Measurements from ENCODE around the gene SDR9C7. TPM values are rescaled to one million over a fixed set of nuclear protein-coding genes. Genes with fewer than 3 reads are reported as not detected.

Gene SDR9C7
- total RNA-seq, 4 donors from 2014 or later: not detected

- 69 to 77% methylated on average over 2 of the region's 2 CpGs for WGBS, 2 donors
- TF ChIP-seq EP300 (IDR thresholded peaks at IDR 0.05) (no peak), POLR2A (IDR thresholded peaks at IDR 0.05) (no peak), CTCF (IDR thresholded peaks at IDR 0.05) (no peak)
Observed at GRCh38 chr12:56935157-56935556, 949 bp upstream of the SDR9C7 start.

GRCh38 chr12:56932867-56933266, 1.3 kb downstream of the SDR9C7 start:
- no peak for DNase-seq (ENCODE audit: low spot score in 2 of 2)
- no peak overlapping the region for H3K4me3 ChIP-seq
- H3K9me3 ChIP-seq: no peaks in the 10 kb centered on the region
- H3K36me3 ChIP-seq: no peaks in the 10 kb centered on the region
- no peaks in the 10 kb centered on the region for H3K27me3 ChIP-seq
- H3K27ac ChIP-seq: no peak overlapping the region
- no peak for TF ChIP-seq CTCF (IDR thresholded peaks at IDR 0.05)
- no peak for TF ChIP-seq POLR2A (IDR thresholded peaks at IDR 0.05)
- no peak for TF ChIP-seq EP300 (IDR thresholded peaks at IDR 0.05)
- no peaks in the 10 kb centered on the region for H3K4me1 ChIP-seq
- 67 to 86% methylated on average over 1 of the region's 1 CpG for WGBS, 2 donors

More at GRCh38 chr12:56935157-56935556, 949 bp upstream of the SDR9C7 start:
- Histone ChIP-seq H3K4me1 (no peaks in the 10 kb centered on the region), H3K36me3 (no peaks in the 10 kb centered on the region), H3K27me3 (no peaks in the 10 kb centered on the region), H3K9me3 (no peaks in the 10 kb centered on the region), H3K27ac (no peak overlapping the region), H3K4me3 (no peak overlapping the region)
- no peak for DNase-seq (ENCODE audit: low spot score in 2 of 2)

GRCh38 chr12:56932146-56932545, 2.1 kb downstream of the SDR9C7 start:
- H3K27ac ChIP-seq: no peak overlapping the region
- TF ChIP-seq CTCF (IDR thresholded peaks at IDR 0.05): no peak
- no peaks in the 10 kb centered on the region for H3K9me3 ChIP-seq
- H3K4me3 ChIP-seq: no peak overlapping the region
- H3K4me1 ChIP-seq: no peaks in the 10 kb centered on the region
- H3K27me3 ChIP-seq: no peaks in the 10 kb centered on the region
- no peaks in the 10 kb centered on the region for H3K36me3 ChIP-seq
- DNase-seq (ENCODE audit: low spot score in 2 of 2): no peak
- WGBS, 2 donors: 70 to 83% methylated on average over 5 of the region's 5 CpGs

GRCh38 chr12:56931474-56931978, 2.7 kb downstream of the SDR9C7 start:
- H3K9me3 ChIP-seq: no peaks in the 10 kb centered on the region
- H3K27me3 ChIP-seq: no peaks in the 10 kb centered on the region
- no peak overlapping the region for H3K27ac ChIP-seq
- no peak overlapping the region for H3K4me3 ChIP-seq
- no peak for DNase-seq (ENCODE audit: low spot score in 2 of 2)
- no peak for TF ChIP-seq POLR2A (IDR thresholded peaks at IDR 0.05)
- no peak for TF ChIP-seq EP300 (IDR thresholded peaks at IDR 0.05)
- H3K36me3 ChIP-seq: no peaks in the 10 kb centered on the region
- WGBS, 2 donors: 39 to 74% methylated on average over 2 of the region's 2 CpGs
- no peaks in the 10 kb centered on the region for H3K4me1 ChIP-seq

- Histone ChIP-seq H3K27ac (no peak overlapping the region), H3K27me3 (no peaks in the 10 kb centered on the region), H3K4me3 (no peak overlapping the region), H3K36me3 (no peaks in the 10 kb centered on the region), H3K9me3 (no peaks in the 10 kb centered on the region), H3K4me1 (no peaks in the 10 kb centered on the region)
- DNase-seq (ENCODE audit: low spot score in 2 of 2): no peak
- TF ChIP-seq CTCF (IDR thresholded peaks at IDR 0.05) (no peak), POLR2A (IDR thresholded peaks at IDR 0.05) (no peak), EP300 (IDR thresholded peaks at IDR 0.05) (no peak)
- 91 to 96% methylated on average over 7 to 8 of the region's 8 CpGs for WGBS, 2 donors
Observed at GRCh38 chr12:56930241-56930640, 4.0 kb downstream of the SDR9C7 start.

GRCh38 chr12:56929780-56930179, 4.4 kb downstream of the SDR9C7 start:
- no peaks in the 10 kb centered on the region for H3K4me1 ChIP-seq
- H3K36me3 ChIP-seq: no peaks in the 10 kb centered on the region
- WGBS, 2 donors: 76 to 87% methylated on average over 4 of the region's 4 CpGs
- no peak for DNase-seq (ENCODE audit: low spot score in 2 of 2)
- H3K27me3 ChIP-seq: no peaks in the 10 kb centered on the region
- no peaks in the 10 kb centered on the region for H3K9me3 ChIP-seq
- TF ChIP-seq EP300 (IDR thresholded peaks at IDR 0.05): no peak
- no peak for TF ChIP-seq POLR2A (IDR thresholded peaks at IDR 0.05)
- TF ChIP-seq CTCF (IDR thresholded peaks at IDR 0.05): no peak
- no peak overlapping the region for H3K27ac ChIP-seq
- no peak overlapping the region for H3K4me3 ChIP-seq
